CD4-positive, alpha-beta T cell treated with Interleukin-21 for 1 hour (primary cell): ENCODE data around the gene ACP5.
A peak's percentile ranks its signal among the peaks of the same experiment; 100 is the strongest.

Experiments
- DNase-seq: peaks from one replicate; pipeline ENCODE4 v3.0.0-alpha.2; 2020

The ACP5 gene

DNA sequence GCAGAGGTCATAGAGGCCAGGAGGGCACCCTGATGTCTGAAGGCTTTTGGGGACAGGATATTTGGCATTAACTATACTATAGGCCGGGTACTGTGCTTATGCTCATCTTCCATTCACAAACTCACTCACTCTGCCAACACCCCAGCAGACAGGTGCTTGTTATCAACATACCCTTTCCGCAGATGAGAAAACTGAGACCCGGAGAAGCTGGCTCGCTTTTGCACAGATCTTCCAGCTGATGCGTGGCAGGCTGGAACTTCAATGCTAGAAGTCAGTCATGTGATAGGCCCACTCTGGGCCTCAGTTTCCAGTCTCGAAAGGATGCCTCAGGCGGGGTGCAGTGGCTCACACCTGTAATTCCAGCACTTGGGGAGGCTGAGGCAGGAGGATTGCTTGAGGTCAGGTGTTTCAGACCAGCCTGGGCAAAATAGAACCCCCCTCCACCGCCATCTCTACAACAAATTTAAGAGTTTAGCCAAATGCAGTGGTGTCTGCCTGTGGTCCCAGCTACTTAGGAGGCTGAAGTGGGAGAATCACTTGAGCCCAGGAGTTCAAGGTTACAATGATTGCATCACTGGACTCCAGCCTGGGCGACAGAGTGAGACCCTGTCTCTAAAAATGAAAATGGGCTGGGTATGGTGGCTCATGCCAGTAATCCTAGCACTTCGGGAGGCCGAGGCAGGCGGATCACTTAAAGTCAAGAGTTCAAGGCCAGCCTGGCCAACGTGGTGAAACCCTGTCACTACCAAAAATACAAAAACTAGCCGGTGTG lies 29.3 kb downstream of the ACP5 start:
- no peak for DNase-seq

DNA sequence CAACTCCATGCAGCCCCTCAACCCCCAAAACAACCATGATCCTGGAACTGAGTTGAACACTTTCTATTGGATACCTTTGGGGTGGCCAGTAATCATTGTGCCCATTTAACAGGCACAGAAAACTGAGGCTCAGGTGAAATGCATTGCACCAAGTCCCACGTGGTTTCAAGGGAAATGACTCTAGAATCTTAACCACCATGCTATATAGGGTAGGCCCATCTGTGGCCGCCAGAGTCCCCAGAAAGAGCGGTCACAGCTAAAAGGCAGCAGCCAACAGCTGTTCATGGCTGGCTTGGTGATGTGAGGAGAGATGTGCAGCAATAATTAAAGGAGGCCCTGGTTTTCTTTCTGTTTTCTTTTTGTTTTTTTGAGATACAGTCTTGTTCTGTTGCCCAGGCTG lies 36.2 kb downstream of the ACP5 start:
- DNase-seq = no peak

- DNase-seq = no peak
These were observed 36.8 kb downstream of the ACP5 start for GRCh38 chr19:11540645-11541044.

DNA sequence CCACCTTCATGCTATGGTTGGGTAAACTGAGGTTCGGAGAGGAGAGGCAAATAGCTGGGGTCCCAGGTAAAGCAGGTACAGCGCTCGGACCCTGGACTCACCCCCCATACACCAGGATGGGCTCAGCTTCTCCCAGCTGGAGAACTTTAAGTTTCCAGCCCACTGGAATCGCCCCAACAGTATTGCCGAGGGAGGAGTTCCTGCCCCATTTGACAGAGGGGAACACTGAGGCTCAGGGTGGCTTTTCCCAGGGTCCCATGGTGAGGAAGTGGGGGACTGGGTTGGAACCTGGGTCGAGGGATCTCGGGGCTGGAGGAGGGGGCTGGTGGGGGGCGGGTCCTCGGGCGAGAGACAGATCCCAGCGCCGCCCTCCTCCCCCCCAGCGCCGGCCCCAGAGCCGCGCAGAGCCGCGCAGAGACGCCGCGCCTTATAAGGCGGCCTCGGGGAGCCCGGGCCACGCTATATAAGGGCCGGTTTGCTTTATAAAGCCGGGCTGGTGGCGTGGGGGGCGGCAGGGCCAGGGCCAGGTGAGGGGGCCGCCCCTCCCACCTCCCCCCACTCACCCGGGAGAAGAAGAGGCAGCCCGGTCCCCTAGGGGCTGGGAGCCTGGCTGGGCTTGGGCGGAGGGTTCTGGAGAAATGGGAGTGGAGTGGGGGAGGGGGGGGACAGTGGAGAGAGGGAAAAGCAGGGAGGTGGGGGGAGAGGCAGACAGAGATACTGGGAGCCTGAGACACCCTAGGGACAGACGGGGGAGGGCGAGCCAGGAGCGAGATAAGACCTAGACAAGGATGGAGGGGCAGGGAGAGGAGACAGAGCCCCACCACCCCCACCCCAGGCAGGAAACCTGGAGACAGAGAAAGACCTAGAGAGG lies 37.7 kb downstream of the ACP5 start:
- DNase-seq = no peak

DNA sequence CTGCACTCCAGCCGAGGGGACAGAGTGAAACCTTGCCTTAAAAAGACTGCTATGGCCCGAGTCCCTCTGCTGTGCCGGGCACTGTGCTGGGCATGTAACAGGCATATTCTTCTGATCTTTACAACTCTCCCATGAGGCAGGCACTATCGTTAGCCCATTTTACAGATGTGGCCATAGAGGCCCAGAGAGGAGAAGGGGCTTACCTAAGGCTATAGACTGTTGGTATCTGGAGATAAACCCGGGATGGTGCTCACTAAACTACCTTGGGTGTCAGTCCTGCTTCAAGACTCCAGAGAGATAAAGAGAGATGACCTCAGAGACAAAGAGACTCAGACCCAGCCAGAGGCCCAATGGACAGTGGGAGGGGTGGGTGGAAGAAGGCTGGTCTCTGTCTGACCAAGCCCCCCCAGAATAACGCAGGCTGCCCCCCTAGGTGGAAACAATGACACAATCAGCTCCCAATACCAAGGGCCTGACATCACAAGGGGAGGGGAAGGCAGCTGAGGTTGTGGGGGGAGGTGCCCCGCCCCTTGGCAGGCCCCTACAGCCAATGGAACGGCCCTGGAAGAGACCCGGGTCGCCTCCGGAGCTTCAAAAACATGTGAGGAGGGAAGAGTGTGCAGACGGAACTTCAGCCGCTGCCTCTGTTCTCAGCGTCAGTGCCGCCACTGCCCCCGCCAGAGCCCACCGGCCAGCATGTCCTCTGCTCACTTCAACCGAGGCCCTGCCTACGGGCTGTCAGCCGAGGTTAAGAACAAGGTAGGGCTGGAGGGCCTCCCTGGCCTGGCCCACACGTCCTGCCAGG lies 39.0 kb downstream of the ACP5 start, which contains the start of gene CNN1:
Gene CNN1 (plus strand): TSS at position 620 of the 805 bp plus-strand sequence. CDS start 77 bp downstream, at position 697.
- DNase-seq = no peak

DNA sequence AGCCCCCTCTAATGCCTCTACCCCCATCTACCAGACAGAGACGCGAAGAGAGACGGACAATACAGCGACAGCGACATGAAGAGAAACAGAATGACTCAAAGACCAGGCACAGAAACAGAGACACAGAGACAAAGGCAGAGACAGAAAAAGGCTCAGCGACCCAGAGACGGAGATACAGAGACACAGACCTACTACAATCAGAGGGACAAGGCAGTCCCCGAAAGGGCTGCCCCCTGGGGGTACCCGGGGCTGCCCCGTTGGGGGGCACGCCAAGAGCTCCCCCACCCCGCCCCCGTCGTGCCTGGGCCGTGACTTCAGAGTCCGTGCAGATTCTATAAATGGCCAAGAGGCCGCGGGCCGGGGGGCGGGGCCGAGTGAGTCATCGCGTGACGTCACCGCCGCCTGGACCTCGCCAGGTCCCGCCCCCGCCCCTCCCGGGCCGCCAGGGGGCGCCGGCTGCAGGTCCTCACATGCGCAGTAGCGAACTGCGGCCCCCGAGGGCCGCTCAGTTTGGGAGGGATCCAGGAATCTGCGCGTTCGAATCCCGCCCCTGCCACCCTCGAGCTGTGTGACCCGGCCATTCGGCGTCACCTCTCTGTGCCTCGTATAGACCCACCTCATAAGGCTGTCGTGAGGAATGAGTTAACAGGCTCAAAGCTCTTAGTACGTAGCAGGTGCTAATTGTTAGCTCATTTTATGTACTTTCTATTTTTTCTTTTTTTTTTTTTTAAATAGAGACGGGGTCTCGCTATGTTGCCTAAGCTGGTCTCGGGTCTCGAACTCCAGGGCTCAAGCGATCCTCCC lies 41.5 kb downstream of the ACP5 start:
- DNase-seq = peak; percentile 87

- DNase-seq = no peak
These were observed 42.5 kb downstream of the ACP5 start for GRCh38 chr19:11534948-11535347.

- DNase-seq = no peak
These were observed 42.9 kb downstream of the ACP5 start for GRCh38 chr19:11534538-11534937.

DNA sequence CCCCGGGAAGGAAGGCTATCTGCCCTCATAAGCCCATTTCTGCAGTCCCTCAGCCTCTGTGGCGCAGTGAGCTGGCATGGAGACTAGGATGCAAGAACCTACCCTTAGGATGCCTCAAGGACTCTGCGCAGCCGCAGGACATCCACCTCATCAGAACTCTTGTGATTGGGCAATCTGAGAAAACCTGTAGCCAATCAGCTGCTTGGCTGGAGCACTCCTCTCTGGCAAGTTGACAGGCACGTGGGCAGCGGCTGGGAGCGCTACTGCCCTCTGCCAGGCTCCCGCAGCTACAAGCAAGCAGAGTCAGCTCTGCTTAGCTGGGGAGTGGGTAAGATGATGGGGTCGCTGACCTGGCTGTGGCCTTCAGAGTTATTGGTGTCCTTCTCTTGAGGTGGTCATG lies 47.0 kb downstream of the ACP5 start:
- DNase-seq = peak; percentile 45

DNA sequence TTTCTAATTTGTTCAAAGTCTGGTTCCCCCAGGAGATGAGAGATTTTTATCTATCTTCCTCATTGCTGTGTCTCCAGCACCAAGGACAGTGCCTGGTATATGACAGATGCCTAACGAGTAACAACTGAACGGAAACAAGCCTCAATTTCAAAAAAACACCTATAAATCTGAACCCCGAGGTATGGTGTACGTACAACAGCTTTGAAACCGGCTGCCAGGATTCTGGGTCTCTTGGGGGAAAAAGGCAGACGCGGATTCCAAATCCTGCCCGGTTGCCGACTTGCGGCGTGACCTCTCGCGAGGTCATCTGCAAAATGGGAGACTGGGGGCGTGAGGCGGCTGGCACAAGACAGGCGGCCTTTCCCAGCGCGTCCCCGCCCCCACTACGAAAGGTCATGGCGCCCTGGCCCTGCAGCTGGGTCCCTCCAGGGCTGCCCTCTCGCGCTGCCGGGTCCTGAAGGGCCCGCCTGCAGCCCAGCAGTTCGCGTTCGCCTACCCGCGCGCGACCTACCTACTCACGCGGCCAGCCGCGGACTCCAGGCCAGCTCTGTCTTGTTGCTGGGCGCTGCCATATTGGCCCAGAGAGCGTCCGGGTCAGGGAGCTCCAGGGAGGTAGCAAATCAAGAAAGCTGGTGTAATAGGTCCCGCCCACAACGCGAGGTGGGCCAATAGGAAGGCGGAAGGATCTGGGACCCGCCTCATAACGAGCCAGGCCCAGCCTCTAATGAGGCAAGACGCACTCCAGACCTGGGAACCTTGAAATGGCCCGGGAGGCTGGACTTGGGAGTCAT lies 48.7 kb downstream of the ACP5 start, which contains the start of gene ECSIT:
Gene ECSIT (minus strand): TSS at position 584 of the 791 bp plus-strand sequence. CDS start 9,964 bp downstream, outside the sequence.
- peak; percentile 96 for DNase-seq
